ENCODE results near the gene AFAP1.

The AFAP1 gene

GRCh38 chr4:7819446-7819845 is 120.2 kb downstream of the AFAP1 start:
- no peak for DNase-seq (ENCODE audit: low spot score)

- DNase-seq (ENCODE audit: low spot score) = no peak
These were observed 121.2 kb downstream of the AFAP1 start for GRCh38 chr4:7818399-7818911.

GRCh38 chr4:7817877-7818398 is 121.7 kb downstream of the AFAP1 start:
- DNase-seq (ENCODE audit: low spot score) = no peak

GRCh38 chr4:7816771-7817170 is 122.9 kb downstream of the AFAP1 start:
- DNase-seq (ENCODE audit: low spot score) = no peak

GRCh38 chr4:7815981-7816380 is 123.7 kb downstream of the AFAP1 start:
- DNase-seq (ENCODE audit: low spot score) = no peak

- DNase-seq (ENCODE audit: low spot score) = no peak
These were observed 124.1 kb downstream of the AFAP1 start for GRCh38 chr4:7815562-7815961.

- no peak for DNase-seq (ENCODE audit: low spot score)
These were observed 125.2 kb downstream of the AFAP1 start for GRCh38 chr4:7814451-7814850.

GRCh38 chr4:7813674-7814073 is 126.0 kb downstream of the AFAP1 start:
- DNase-seq (ENCODE audit: low spot score) = no peak

- no peak for DNase-seq (ENCODE audit: low spot score)
These were observed 126.7 kb downstream of the AFAP1 start for GRCh38 chr4:7812921-7813320.

- DNase-seq (ENCODE audit: low spot score) = no peak
These were observed 127.3 kb downstream of the AFAP1 start for GRCh38 chr4:7812231-7812857.

GRCh38 chr4:7811536-7812191 is 128.0 kb downstream of the AFAP1 start:
- DNase-seq (ENCODE audit: low spot score) = no peak

- no peak for DNase-seq (ENCODE audit: low spot score)
These were observed 128.7 kb downstream of the AFAP1 start for GRCh38 chr4:7810783-7811535.

- DNase-seq (ENCODE audit: low spot score) = no peak
These were observed 130.9 kb downstream of the AFAP1 start for GRCh38 chr4:7808752-7809151.

GRCh38 chr4:7808181-7808580 is 131.5 kb downstream of the AFAP1 start:
- DNase-seq (ENCODE audit: low spot score) = no peak

GRCh38 chr4:7807351-7807921 is 132.2 kb downstream of the AFAP1 start:
- DNase-seq (ENCODE audit: low spot score) = no peak

GRCh38 chr4:7806338-7807090 is 133.1 kb downstream of the AFAP1 start:
- no peak for DNase-seq (ENCODE audit: low spot score)

- DNase-seq (ENCODE audit: low spot score) = peak; percentile 17
These were observed 133.9 kb downstream of the AFAP1 start for GRCh38 chr4:7805533-7806337.

GRCh38 chr4:7804756-7805385 is 134.8 kb downstream of the AFAP1 start:
- no peak for DNase-seq (ENCODE audit: low spot score)

GRCh38 chr4:7803992-7804755 is 135.5 kb downstream of the AFAP1 start:
- peak; percentile 78 for DNase-seq (ENCODE audit: low spot score)

- DNase-seq (ENCODE audit: low spot score) = no peak
These were observed 136.3 kb downstream of the AFAP1 start for GRCh38 chr4:7803371-7803770.

All from HuH-7 (cell line).